Measurements from ENCODE around the gene SUGCT.

GRCh38 chr7:40544871-40545303 is 410.1 kb downstream of the SUGCT start:
- TF ChIP-seq, protein P1, sequence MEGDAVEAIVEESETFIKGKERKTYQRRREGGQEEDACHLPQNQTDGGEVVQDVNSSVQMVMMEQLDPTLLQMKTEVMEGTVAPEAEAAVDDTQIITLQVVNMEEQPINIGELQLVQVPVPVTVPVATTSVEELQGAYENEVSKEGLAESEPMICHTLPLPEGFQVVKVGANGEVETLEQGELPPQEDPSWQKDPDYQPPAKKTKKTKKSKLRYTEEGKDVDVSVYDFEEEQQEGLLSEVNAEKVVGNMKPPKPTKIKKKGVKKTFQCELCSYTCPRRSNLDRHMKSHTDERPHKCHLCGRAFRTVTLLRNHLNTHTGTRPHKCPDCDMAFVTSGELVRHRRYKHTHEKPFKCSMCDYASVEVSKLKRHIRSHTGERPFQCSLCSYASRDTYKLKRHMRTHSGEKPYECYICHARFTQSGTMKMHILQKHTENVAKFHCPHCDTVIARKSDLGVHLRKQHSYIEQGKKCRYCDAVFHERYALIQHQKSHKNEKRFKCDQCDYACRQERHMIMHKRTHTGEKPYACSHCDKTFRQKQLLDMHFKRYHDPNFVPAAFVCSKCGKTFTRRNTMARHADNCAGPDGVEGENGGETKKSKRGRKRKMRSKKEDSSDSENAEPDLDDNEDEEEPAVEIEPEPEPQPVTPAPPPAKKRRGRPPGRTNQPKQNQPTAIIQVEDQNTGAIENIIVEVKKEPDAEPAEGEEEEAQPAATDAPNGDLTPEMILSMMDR (conservative IDR thresholded peaks at IDR 0.05): no peak
- no peak for TF ChIP-seq ZFX (IDR thresholded peaks at IDR 0.05)

All from C4-2B (cell line).